ENCODE results near the gene PRKCH.
A peak's percentile ranks its signal among the peaks of the same experiment; 100 is the strongest.

Gene PRKCH

DNA sequence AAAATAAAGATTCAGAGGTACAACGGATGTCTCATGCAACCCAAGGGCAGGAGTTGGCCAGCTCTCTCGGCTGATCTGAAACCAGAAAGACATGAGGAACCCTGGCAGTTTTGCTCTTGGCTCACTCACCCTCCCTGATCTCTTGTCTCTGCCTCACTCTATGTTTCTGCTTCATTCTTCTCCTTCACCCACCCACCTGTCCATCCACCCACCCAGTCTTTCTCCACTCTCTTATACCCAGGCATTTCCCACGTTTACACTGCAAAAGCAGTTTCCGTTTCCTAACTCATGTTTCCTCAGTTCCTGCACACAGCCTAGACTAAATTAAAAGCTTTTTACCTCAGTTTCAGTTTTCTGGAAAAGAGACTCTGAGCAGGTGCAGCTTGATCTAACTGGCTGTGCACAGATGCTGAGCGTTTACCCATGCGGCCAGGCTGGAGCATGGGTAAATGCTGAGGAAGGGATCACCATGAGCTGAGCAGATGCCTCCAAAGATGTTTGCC lies 157.6 kb downstream of the PRKCH start:
- no peak for DNase-seq

DNA sequence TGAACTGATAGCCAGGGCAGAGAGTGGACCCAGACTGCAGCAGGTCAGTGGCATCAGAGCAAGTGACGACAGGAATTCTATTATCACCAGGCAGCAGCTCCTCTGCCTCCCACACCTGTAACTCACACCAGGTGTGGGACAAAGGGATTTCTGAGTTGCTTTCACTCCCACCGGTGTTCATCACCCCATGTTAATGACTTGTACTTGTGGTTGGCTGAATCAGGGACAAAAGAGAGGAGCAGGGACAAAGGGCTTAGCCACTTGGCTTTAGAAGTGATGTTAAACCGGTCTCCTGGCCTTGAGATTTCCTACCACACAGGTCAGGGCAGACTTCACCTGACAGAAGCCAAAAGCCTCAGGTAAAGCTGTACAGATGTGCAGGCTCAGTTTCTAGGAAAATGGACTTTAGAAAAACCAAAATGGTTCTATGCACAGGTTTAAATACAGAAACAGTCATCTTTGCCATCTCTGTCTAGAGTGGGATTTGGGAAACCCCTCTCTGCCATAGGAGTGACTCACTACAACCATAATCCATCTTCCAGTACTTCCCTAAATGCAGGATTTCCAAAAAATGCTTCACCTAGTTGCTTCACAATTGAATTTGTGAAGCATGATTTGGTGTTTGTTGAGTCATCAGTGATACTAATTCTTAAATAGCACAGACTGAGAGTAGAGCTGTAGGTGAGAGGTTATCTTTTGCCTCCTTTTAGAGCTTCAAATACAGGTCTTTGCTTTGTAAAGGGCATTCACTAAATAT lies 158.5 kb downstream of the PRKCH start:
- DNase-seq: peak; percentile 31

DNA sequence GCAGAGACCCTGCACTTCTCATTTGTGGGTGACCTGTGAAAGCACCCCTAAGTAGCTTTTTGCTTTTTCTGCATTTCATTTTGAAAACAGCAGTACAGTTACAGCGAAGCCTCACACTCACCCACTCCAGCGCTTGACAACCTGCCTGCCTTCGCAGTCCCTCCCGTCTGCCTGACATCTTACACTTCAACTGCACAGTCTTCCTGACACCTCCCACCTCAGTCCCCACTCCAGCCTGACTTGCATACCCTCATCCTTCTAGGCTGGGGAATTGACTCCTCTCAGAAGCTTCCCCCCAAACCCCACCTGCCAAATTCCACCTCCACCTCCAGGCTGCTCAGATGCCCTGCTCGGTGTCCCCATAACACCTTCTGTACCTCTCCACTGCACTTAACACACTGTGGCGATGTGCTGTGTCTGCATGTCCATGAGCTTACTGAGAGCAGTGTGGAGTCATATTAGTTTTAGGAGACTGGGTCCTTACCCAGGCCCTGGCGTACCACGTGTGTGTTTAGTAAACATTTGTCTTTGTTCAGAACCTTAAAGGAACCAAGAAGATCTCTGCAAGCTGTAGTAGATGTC lies 159.4 kb downstream of the PRKCH start:
- DNase-seq: no peak

DNA sequence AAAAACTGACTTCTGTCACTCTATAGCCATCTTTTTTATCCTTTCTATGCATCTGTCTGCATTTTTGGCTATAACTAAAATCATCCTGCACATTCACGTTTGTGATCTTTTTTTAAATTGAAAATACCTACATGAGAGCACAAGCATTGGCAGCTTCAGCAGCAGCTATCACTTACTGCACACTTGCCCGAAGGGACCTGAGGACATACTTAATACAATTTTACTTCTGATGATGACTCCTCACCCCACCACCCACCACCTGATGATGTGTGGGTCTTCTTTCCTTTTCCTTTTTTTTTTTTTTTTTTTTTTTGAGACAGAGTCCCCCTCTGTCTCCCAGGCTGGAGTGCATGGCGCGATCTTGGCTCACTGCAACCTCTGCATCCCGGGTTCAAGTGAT lies 160.3 kb downstream of the PRKCH start:
- no peak for DNase-seq

DNA sequence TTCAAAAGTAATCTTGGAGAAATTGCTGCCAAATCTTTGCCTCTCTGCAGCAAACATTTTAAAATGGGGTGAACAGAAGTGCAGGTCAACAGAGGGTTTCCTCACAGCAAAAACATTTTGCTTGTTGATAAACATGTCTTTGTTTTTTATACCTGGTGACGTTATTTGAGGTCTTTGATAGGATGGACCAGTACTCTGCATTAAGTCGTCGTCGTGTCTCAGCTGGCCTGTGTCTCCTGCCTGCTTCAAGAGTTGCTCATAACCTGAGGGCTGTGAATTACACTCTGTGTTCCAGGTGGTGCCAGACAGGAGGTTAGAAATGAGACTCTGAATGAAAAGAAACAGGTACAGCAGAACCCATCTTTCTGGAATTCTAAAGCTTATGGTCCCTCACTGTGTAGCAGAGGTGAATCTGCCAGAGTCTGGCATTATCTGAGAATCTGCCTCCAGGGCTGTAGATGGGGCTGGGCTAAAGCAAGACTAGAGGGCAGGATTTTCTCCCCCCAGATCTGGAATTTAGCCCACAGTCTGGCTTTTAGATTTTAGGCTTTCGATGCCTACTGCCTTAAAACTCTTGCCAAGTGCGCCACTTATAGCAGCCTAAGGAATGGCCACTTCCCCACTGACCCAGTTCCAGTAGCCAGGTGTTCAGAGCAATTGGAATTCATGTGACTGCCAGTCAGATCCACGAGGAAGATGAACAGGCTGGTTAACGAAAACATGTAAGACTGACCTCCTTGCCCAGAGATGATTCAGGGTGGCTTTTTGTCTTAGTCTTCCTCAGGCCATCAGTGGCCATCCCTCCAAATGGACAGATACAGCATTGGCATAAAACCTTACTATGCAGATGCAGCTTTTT lies 161.2 kb downstream of the PRKCH start:
- no peak for DNase-seq

DNA sequence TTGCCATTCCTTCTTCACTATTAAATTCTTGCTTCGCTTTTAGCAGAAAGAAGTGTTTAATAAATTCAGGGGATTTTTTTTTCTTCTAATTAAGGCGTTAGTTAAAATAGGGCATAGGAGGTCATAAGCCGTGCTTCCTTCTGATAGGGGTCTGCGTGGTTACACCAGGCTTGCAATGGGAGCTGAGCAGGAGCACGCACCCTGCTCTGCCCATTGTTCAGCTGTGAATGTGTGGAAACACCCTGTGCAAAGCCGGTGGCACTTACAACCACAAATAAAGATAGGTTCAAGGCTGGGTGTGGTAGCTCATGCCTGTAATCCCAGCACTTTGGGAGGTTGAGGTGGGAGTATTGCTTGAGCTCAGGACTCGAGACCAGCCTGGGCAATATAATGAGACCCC lies 162.1 kb downstream of the PRKCH start:
- DNase-seq: no peak

DNA sequence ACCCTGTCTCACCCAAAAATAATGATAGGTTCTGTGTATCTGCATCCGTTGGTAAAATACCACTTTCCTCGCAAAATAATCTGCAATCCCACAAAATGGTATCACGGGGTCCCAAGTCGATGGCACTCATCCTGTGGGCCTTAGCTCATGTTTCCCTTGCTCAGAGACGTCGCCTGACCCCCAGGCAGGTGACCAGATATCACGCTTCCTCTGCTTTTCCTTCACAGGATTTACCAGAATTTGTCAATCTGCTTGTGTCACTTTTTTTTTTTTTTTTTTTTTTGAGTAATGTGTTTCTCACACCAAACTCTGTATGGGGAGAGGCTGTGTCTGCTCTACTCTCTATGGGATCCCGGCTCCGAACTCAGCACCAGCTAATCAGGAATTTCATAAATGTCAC lies 162.7 kb downstream of the PRKCH start:
- DNase-seq: no peak

DNA sequence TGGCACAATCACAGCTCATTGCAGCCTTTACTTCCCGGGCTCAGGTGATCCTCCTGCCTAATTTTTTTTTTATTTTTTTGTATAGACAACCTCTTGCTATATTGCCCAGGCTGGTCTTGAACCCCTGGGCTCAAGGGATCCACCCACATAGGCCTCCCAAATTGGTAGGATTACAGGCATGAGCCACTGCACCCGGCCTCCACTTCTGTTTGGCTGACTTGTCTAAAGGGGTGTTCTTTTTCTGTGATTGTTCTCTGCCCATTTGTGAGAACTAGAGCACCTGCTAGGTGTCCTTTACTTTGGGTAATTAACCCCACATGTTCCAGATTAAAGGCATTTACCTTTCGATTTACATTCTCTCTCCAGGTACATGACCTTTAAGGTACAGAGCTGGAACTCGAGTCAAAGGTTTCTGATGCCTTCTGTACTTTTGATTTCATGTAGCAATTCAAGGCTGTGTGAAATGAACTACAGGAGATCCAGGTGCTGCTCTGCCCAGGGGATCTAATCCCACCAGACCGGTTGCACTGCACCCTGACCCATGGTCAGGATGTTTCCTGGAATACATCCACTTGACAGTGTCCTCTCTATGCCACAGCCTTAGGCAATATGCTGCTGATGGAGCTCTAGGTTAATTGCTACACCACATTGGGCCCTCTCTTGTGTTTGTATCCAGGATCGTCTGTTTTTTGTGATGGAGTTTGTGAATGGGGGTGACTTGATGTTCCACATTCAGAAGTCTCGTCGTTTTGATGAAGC lies 163.6 kb downstream of the PRKCH start:
- peak; percentile 34 for DNase-seq

DNA sequence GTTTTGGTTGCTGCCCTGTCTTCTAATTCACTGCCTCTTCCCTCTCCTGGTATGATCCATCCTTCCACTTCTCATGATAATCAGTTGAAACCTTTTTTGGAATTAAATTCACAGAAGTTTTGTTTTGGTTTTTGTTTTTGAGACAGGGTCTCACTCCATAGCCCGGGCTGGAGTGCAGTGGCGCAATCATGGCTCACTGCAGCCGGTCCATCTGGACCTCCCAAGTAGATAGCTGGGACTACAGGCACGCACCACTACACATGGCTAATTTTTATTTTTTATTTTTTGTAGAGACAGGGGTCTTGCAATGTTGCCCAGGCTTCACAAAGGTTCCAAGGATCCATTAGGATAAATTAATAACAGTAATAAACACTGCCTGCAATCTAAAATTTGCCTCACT lies 164.3 kb downstream of the PRKCH start:
- DNase-seq: no peak

DNA sequence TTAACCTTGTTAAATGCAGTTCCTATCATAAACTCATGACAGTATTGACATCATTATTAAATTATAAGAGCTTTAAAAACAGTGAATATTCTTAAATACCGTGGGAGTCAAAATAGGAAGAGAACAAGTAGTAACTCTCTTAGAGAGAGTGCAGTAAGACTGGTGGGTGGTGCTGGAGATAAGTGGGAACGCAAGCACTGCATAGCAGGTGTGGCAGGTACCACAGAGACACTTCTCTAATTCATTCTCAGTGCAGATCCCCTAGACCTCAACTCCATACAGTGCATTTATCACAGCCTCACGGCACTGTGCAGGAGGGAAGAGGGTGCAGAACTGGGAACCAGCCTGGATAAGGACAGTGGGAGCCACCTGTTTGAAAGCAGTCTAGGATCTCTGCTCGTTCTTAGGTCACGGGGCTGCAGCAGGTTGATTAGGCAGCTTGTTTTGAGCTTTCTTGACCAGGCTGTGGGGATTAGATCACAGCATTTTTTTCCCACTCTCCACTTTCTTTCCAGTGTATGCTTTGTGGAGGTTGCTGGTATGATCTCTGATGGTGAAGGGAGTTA lies 165.6 kb downstream of the PRKCH start:
- DNase-seq: no peak

DNA sequence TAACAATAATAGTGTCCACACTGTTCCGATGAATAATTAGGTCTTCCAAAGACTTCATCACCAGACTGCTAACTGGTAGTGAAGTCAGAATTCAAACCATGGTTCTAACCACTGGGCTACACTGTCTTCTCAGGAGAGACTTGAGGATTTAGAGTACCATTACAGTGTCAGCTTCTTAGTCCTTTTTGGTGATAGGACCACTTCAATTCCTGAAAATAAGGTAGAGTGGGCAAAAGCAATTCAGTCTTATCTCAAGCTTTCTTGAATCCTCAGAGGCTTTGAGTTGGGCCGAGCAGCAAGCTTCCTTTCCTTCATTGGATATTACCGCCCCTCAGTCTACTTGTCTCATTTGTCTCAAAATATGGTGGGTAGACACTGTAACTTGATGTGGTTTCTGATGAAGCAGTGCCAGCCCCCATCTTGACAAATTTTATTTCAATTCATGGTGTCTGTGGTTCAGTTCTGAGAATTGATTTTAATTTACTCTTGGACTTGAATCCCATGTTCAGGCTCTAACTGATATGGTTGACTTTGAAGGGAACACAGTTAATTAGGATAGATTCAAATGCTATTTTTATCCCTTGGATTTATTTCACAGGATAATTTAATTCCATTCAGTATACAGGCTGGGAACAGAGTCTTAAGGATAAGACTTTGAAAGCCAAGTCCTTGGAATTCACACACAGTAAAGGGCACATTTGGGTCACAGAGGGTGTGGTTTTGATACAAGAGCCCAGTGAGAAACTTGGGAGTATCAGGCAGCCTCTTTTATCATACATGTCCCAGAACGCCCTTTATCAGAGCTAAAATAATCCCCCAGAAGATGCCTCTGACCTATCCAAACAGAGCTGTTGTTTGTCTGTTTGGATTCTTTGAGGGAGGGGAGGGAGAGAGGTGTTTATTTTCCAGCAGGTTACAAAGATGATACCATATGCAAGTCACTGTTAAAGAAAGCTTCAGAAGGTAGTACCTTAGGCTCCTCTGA lies 167.3 kb downstream of the PRKCH start:
- DNase-seq: no peak

DNA sequence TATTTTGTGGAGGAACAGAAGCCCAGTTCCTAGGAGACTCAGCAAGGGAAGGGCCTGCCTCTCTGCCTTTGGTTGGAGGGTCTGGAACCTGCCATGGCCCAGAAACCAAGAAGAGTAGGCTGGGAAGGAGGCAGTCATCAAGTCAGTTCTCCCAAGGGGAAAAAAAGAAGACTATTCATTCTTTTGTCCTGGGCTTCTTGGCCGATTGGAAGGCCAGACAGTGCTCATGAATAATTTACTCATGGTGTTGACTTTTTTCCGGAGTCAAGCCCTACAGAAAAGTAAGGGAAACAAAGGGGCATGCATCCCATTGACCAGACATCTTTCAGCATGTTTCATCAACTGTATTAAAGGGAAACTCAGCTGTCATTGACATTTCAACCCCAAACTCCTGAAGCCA lies 168.1 kb downstream of the PRKCH start:
- no peak for DNase-seq

DNA sequence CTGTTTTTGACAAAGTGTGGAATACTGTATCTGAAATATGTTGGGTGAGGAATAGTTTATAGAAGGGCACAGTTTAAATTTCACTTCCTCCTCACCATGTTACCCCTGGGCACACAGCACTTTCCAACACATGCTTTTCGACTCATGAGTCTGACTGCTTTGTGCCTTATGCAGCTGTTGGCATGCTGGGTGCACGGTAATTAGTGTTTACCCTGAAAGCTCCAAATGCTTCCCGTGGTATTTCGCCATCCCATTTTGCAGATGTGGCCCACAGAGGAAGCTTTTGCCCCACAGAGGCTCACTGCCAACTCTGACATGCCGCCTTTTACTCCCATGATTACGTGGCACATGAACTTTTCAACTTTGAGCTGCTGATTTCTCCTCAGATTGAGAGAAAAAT lies 168.6 kb downstream of the PRKCH start:
- DNase-seq: no peak

DNA sequence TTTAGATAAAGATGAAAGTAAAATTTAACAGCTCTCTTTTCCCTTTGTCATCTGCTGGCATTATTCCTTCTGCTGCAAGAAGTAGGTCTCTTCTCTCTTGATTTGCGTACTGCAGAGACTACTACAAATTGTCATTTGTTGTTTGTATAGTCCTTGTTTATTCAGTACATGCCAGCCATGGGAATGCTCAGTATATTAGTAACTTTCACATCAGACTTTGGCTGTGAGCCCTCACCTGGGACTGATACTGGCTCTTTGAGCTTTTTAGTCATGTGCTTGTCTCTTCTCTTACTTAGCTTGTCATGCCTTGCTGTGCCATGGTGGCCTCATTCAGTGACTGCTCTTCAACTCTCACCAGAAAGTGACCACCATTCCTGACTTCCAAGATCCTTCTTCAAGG lies 169.8 kb downstream of the PRKCH start:
- DNase-seq: peak; percentile 49

DNA sequence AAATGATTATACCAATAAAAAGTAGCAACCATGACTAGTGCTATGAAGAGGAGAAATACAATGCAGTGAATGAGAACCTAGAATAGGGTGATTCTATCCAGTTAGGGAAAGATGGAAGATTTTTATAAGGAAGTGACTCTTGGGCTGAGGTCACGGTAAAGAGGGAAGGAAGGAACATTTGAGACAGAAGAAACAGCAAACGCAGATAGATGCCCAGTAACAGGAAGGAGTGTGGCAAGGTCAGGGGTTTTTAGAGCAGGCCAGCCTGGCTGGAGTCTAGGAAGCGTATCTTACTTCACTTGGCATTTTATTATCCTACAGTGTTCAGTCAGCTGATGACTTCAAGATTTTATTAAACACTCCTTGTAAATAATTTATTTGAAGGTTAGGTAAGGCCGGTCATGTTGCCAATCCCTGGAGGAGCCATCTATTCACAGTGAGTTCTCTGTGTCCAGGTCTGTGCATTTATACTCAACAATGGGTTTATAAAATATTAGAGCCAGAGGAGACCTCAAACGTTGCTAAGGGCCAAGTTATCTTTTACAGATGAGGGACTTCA lies 170.6 kb downstream of the PRKCH start:
- no peak for DNase-seq

DNA sequence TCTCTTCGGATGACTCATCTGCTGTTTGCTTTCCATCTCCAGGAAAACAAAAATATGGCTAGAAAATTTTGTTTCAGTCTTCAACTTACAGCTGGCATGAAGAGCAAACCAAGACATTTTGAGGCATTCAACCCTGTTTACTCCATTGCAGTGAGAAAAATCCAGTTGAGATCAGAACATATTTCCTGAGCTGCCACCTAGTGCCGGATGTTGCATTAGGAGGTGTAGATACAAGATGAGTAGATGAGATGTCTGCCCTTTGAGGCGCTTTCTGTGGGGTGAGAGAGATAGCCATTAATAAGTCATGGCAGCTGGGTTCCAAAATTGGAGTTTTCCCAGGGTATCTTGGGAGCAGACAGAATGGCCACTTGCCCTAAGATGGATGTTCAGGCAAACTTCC lies 171.1 kb downstream of the PRKCH start:
- DNase-seq: no peak

DNA sequence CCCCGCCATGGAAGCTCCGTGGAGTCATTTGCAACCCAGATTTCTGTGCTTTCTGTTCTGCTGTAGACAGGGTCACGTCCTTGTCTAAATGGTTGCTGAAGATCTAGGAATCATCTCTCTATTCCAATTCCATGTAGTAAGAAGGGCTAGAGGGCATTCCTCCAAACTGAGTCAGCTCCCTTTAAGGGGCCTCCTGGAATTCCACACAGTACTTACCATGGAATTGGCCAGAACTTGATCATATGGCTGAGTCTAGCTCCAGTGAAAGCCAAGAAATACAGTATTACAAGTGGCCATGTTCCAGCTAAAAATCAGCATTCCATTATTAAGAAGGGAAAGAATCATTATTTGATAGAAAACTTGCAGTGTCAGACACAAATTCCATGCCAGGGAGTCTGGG lies 171.9 kb downstream of the PRKCH start:
- DNase-seq: no peak

DNA sequence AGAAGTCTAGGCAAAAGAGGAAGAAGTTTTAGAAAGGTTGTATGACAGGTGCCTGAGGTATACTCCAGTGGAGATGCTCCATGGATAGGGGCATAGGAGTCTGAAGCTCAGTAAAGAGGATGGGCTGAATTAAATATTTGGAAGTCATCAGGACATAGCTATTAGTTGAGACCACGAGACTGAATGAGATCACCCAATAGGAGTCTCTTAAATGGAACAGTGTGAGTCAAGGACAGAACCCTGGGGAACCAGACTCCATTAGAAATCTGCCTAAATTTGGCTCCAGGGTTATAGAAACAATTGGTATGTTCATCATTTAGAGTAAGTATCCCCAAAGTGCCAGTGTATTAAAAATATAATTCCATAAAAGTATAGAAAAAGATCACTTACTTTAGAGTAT lies 172.6 kb downstream of the PRKCH start:
- DNase-seq: no peak

DNA sequence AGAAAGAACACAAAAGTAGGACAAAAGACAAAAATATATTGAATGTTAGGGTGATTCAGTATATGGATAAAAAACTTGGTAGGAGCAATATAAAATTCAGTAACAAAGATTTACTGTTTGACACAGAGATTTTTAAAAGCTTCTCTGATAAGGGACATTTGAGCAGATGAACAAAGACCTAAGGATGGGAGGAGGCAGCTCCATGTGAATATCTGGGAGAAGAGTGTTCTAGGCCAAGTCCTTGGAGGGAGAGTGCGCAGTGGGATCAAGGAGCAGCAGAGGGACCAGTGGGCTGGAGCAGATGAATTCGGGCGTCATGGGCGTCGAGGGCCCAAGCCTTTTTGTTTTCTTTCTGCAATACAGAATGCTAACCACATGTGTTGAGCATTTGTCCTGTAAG lies 174.4 kb downstream of the PRKCH start:
- DNase-seq: no peak

DNA sequence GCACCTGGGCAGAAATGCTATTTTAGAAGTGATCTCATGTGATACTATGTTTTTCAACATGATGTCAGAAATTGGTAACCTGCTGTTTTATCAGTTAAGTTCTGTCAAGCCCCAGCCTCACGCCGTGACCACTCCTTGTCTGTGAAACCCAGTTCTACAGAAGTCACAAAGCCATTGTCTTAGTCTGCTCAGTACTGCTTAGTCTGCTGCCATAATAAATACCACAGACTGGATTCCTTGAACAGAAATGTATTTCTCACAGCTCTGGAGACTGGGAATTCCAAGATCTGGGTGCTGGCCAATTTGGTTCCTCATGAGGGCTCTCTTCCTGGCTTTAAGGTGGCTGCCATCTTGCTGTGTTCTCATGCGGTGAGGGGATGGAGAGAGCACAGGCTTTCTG lies 176.9 kb downstream of the PRKCH start:
- DNase-seq: peak; percentile 44

DNA sequence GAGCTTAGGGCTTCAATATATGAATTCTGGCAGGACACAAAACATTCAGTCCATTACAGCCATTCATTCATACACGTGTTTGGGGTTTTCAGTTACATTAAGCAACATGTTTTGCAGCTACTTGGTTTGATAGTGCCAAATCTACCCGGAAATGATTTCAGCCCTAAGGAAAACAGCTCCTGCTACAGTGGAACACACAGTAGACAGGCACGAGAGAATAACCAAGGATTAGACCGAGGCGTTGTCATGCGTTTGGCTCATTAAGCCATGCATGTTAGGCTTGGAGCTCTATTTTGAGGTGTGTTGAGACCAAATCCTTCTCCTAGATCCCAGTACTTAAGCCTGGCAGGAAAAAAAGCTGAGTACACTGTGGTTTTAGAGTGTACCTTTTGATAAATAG lies 177.4 kb downstream of the PRKCH start:
- peak; percentile 89 for DNase-seq
